GM10266 (cell line): ENCODE measurements around the gene PRKG2.

Experiments
- DNase-seq: peaks from one replicate; pipeline ENCODE4 v3.0.0; 2012; ENCODE audit errors: extremely low spot score
- TF ChIP-seq, protein P1 (sequence below): IDR thresholded peaks from 2 replicates; pipeline ENCODE4 v1.5.1; 2012; ENCODE audit warnings: mild to moderate bottlenecking, low read depth; ENCODE audit not compliant: control insufficient read depth, insufficient read depth; ENCODE audit errors: missing control alignments

Gene PRKG2

DNA sequence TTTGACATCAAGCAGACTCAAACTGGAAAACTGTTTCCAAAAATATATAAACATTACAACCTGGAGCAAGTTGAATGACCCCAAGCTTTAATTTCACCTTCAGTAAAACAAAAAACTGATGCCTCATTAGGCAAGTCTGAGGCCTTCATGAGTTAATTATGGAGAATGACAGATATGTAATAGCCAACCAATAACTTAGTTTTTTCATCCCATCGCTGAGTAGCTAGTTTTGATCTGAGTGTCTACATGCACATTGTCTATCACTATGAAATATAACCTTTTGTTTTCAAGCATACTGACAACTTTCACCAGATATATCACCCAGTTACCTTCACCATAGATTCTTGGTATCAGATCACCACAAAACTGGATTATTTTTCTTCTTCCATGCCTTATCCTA is 16.4 kb downstream of the PRKG2 start:
- no peak for DNase-seq
- TF ChIP-seq, protein P1, sequence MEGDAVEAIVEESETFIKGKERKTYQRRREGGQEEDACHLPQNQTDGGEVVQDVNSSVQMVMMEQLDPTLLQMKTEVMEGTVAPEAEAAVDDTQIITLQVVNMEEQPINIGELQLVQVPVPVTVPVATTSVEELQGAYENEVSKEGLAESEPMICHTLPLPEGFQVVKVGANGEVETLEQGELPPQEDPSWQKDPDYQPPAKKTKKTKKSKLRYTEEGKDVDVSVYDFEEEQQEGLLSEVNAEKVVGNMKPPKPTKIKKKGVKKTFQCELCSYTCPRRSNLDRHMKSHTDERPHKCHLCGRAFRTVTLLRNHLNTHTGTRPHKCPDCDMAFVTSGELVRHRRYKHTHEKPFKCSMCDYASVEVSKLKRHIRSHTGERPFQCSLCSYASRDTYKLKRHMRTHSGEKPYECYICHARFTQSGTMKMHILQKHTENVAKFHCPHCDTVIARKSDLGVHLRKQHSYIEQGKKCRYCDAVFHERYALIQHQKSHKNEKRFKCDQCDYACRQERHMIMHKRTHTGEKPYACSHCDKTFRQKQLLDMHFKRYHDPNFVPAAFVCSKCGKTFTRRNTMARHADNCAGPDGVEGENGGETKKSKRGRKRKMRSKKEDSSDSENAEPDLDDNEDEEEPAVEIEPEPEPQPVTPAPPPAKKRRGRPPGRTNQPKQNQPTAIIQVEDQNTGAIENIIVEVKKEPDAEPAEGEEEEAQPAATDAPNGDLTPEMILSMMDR: no peak

DNA sequence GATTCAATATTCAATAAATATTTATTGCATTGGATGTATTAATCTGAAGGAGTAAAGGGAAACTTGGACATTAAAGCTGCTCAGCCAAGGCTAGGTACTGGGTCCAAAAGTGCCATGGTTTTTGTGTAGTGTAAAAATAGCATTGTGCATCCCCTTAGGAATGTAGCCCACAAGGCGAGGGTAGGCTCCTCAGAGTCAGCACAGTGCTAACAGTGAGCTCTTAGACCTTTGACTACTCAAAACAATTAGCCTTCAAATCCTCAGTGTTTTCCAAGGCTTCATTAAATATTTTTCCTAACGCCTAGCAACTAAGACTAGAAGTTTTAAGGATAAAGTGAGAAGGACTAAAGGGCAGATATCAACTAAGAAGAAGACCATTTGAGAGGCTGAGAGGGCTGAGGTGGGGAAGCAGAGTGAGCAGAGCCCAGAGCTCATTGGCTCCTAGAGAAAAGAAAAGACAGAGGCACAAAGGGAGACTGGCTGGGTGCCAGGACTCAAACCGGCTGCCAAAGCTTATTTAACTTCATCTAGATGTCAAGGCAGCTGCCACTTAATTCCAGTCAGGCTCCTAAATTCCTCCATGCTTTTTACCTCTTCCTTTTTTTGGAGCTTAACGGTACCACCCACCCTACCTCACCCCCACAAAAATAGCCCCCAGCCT is 17.0 kb downstream of the PRKG2 start:
- TF ChIP-seq, protein P1: no peak
- no peak for DNase-seq

DNA sequence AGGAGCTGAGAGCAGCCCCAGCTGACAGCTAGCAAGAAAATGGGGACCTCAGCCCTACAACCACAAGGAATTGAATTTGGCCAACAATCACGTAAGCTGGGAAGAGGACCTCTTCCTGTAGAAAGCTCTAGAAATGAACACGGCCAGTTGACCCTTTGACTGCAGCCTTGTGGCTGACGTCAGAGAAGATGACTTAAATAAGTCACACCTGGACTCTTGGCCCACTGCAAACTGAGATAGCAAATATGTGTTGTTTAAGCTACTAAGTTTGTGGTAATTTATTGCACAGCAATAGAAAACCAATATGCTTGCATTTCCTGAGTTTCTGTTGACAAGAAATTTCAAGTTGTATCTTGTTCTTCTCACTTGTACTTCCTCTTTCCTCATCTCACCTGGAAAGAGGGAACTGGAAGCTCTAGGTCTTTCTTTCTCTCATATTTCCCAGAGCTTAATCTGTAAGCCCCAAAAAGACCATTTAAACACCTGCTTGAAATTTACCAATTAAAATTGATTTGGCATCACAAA is 18.8 kb downstream of the PRKG2 start:
- TF ChIP-seq, protein P1: no peak
- DNase-seq: no peak

DNA sequence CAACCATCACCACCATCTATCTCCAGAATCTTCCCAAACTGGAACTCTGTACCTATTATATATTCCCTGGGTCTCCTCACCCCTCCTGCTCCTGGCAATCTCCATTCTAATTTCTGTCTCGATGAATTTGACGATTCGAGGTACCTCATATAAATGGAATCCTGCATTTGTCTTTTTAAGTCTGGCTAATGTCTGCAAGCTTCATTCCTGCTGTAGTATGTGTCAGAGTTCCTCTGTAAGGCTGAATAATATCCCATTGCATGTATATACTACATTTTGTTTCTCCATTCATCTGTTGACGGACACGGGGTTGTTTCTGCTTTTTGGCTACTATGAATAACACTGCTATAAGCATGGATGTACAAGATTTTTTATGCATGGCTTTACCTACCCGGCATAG is 19.5 kb downstream of the PRKG2 start:
- TF ChIP-seq, protein P1: no peak
- no peak for DNase-seq

DNA sequence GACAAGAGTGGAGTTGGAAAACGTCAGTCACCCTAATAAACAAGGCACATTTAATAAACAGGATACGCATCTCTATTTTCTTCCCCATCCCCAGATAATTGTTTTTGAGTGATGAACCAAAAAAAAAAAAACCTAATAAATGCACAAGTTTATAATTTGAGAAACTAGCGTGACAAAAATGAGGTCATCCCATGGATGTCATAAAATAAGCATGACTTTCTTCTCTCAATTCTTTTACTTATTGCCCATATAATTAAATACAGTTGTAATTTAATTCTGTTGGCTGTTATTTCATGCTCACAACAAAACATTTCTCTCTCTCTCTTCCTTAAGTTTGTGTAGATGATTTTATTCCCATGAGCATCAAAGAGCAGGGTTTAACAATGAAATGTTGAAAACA is 20.7 kb downstream of the PRKG2 start:
- TF ChIP-seq, protein P1: no peak
- no peak for DNase-seq

DNA sequence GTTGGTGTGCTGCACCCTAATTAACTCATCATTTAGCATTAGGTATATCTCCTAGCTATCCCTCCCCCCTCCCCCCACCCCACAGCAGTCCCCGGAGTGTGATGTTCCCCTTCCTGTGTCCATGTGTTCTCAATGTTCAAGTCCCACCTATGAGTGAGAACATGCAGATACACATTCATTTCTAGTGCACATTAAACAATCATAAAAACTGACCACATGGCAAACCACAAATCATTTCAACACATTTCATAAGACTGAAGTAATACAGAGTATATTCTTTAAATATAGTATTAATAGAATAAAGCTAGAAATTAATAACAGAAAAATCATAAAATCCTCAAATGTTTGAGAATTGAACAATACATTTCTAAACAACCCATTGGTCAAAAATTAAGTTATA is 34.1 kb downstream of the PRKG2 start:
- TF ChIP-seq, protein P1: no peak
- DNase-seq: no peak

DNA sequence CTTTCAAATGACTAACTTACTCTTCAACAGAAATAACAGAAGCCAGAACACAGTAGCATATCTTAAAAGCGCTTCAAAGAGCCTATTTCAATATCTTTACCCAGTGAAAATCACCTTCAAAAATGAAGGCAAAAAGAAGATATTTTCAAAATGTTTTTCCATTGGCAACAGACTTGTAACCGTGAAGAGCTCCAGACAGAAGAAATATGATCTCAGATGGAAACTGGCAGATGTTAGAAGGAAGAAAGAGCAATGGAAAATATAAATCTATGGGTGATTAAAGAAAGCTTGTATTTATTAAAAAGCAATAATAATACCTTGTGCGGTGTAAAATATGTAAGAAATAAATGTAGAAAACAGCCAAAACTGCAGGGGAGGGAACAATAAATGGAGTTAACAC is 35.7 kb downstream of the PRKG2 start:
- no peak for DNase-seq
- TF ChIP-seq, protein P1: no peak
